GM12878 (cell line): ENCODE results near the gene RETN. TPM values are rescaled to one million over a fixed set of nuclear protein-coding genes. Genes with fewer than 3 reads are reported as not detected.

Experiments used
- ATAC-seq: fragments of 200-7000 bp; cut with Tn5 transposase; 3 replicates; pipeline ENCODE4 v1.9.1; 2020; ENCODE audit warnings: mild to moderate bottlenecking, moderate library complexity
- BruUV-seq: library from RNA; stranded (reverse); fragments of 400-500 nt; replicated peaks from 2 replicates; lab custom pipeline; 2021; lab: Mats Ljungman, UMichigan
- CTCF ChIA-PET: fragments of 300-600 bp; sonication (Branson Sonifier 250); formaldehyde crosslinking; extraction: SDS; loops from one replicate; lab custom pipeline; 2021; ENCODE audit warnings: inconsistent platforms; lab: Yijun Ruan, JAX
- POLR2A ChIA-PET: fragments of 350-600 bp; formaldehyde crosslinking; extraction: SDS; loops from one replicate; lab custom pipeline; 2021; ENCODE audit warnings: inconsistent platforms; lab: Charles Lee
- RAD21 ChIA-PET: fragments of 300-600 bp; sonication (Branson Sonifier 250); formaldehyde crosslinking; loops from one replicate; lab custom pipeline; 2023; ENCODE audit warnings: antibody characterized with exemption; ENCODE audit not compliant: unreplicated experiment; lab: Charles Lee
- SMC1A ChIA-PET: fragments of 300-600 bp; sonication (Branson Sonifier 250); formaldehyde crosslinking; loops from one replicate; lab custom pipeline; 2023; ENCODE audit not compliant: unreplicated experiment, uncharacterized antibody; lab: Charles Lee
- DNase-seq: peaks from one replicate; pipeline ENCODE4 v3.0.0-alpha.2; 2011; ENCODE audit warnings: low read depth, low spot score
- FAIRE-seq: peaks from 3 replicates; lab custom pipeline; 2011; peaks lifted over from hg19 to GRCh38; lab: Jason Lieb, UNC
- H2AFZ ChIP-seq: 2 replicates; pipeline ENCODE4 v1.6.0; 2011; ENCODE audit warnings: low read depth, low read length, control low read depth; ENCODE audit not compliant: control insufficient read depth
- H3K27ac ChIP-seq: 2 replicates; pipeline ENCODE4 v1.5.1; 2011; ENCODE audit warnings: control low read depth; ENCODE audit not compliant: control insufficient read depth, insufficient read depth
- H3K27me3 ChIP-seq, 2 experiments: replicated peaks in 1 of 2; 2 replicates each; pipeline versions ENCODE4 v1.6.0 to v1.6.1; 2011; ENCODE audit warnings: low read length in 1 of 2; ENCODE audit not compliant: control insufficient read depth in 2 of 2, insufficient read depth in 2 of 2
- H3K36me3 ChIP-seq, 2 experiments: 2 replicates each; pipeline ENCODE4 v1.5.1; 2011; ENCODE audit warnings: low read length in 1 of 2; ENCODE audit not compliant: control insufficient read depth in 2 of 2, insufficient read depth in 2 of 2
- H3K4me1 ChIP-seq: 2 replicates; pipeline ENCODE4 v1.6.1; 2011; ENCODE audit warnings: mild to moderate bottlenecking, low read length, moderate library complexity, mixed read lengths; ENCODE audit not compliant: control insufficient read depth, insufficient read depth
- H3K4me2 ChIP-seq: 2 replicates; pipeline ENCODE4 v1.6.0; 2011; ENCODE audit warnings: control low read depth; ENCODE audit not compliant: control insufficient read depth, insufficient read depth
- H3K4me3 ChIP-seq: fragments of 200-600 bp; sonication (generic); 2 replicates; pipeline ENCODE4 v1.5.1; 2016
- H3K79me2 ChIP-seq: 2 replicates; pipeline ENCODE4 v1.6.0; 2011; ENCODE audit warnings: low read length; ENCODE audit not compliant: control insufficient read depth, insufficient read depth
- H3K9ac ChIP-seq: 2 replicates; pipeline ENCODE4 v1.8.0; 2011; ENCODE audit warnings: low read length, control low read depth, mixed read lengths; ENCODE audit not compliant: control insufficient read depth, insufficient read depth
- H3K9me3 ChIP-seq: replicated peaks from 3 replicates; pipeline ENCODE4 v1.5.1; 2011; ENCODE audit warnings: mild to moderate bottlenecking, low read length; ENCODE audit not compliant: control insufficient read depth, insufficient read depth
- H4K20me1 ChIP-seq: 2 replicates; pipeline ENCODE4 v1.6.0; 2011; ENCODE audit not compliant: control insufficient read depth, insufficient read depth
- ASH2L ChIP-seq: fragments of 300-600, 200-600 bp; sonication (generic); IDR thresholded peaks from 2 replicates; pipeline ENCODE4 v1.6.1; 2017; ENCODE audit warnings: low read depth, mild to moderate bottlenecking, borderline replicate concordance
- CHD4 ChIP-seq: fragments of 200-600 bp; sonication (generic); IDR thresholded peaks from 2 replicates; pipeline ENCODE4 v1.6.1; 2016; ENCODE audit warnings: mild to moderate bottlenecking
- ELK1 ChIP-seq: IDR thresholded peaks from 2 replicates; pipeline ENCODE4 v1.6.1; 2012; ENCODE audit warnings: low read depth, low read length, improper control_type of control experiment
- NKRF ChIP-seq: fragments of 450-650 bp; conservative IDR thresholded peaks from 2 replicates; pipeline ENCODE4 v1.6.1; 2017; ENCODE audit warnings: mild to moderate bottlenecking, moderate library complexity
- POLR2A ChIP-seq: IDR thresholded peaks from 2 replicates; pipeline ENCODE4 v1.6.1; 2011; ENCODE audit warnings: low read depth, mild to moderate bottlenecking, low read length
- RFX5 ChIP-seq: IDR thresholded peaks from 2 replicates; pipeline ENCODE4 v1.6.1; 2011; ENCODE audit warnings: low read depth, low read length, improper control_type of control experiment
- TBL1XR1 ChIP-seq: IDR thresholded peaks from 2 replicates; pipeline ENCODE4 v1.6.1; 2012; ENCODE audit warnings: low read depth, low read length, improper control_type of control experiment
- WGBS: methylation state at CpG from one replicate; pipeline ENCODE4 v1.1.6; 2016; ENCODE audit warnings: low lambda C conversion rate; ENCODE audit not compliant: insufficient replicate concordance, insufficient coverage; ENCODE audit errors: missing lambda C conversion rate; 5-methylcytosine and 5-hydroxymethylcytosine counted together
- in situ Hi-C: fragments of 300-500 bp; cut with MboI; formaldehyde crosslinking; loops from 9 replicates; pipeline ENCODE4 v1.14.3; 2018; ENCODE audit warnings: mixed read lengths
- intact Hi-C: fragments of 100-400 bp; cut with micrococcal nuclease; formaldehyde crosslinking; loops from one replicate; pipeline ENCODE4 v1.14.2; 2022; ENCODE audit not compliant: unreplicated experiment
- polyA plus RNA-seq, 11 experiments: library from polyadenylated mRNA; depleted of rRNA in 4 of 11; unstranded in 6 of 11; stranded (reverse) in 5 of 11; fragments of >200 nt; fragmentation: Nextera tagmentation in 4 of 11; fragmentation: Illumina TruSeq in 1 of 11; extraction: Ambion mirVana in 4 of 11; extraction: Trizol in 1 of 11; gene quantifications; 1 replicate in 1 of 11; 2 replicates in 10 of 11; pipeline versions ENCODE4 v1.2.1 to v1.2.3, GENCODE V29; 2011 to 2016; ENCODE audit warnings: inconsistent platforms in 2 of 11, missing spikeins in 2 of 11, low read depth in 1 of 11
- total RNA-seq, 4 experiments: library from RNA; depleted of rRNA in 3 of 4; stranded (reverse); fragments of >200 nt in 3 of 4; fragmentation: Illumina TruSeq in 1 of 4; extraction: Trizol in 1 of 4; gene quantifications; 2 replicates each; pipeline versions ENCODE4 v1.2.1 to v1.2.3, GENCODE V29; 2013 to 2021

Gene RETN
- total and polyA plus RNA-seq, 10 of the 15 experiments (the other 5 are each of a cell fraction or from before 2014, with no cell fraction given) = 0.26 TPM; not detected in 9

- in situ Hi-C loops = no loop called here
- no peak overlapping the region for H2AFZ ChIP-seq
- H3K9me3 ChIP-seq = no peaks in the 10 kb centered on the region; the same call in 2 of the 3 replicates
- ATAC-seq (peak; percentile 23; the same call in 1 of the 3 replicates), DNase-seq (no peak), FAIRE-seq (no peak)
- no peaks in the 10 kb centered on the region for H3K79me2 ChIP-seq
- no peaks in the 10 kb centered on the region for H4K20me1 ChIP-seq
- no peak overlapping the region for H3K27ac ChIP-seq
- ChIA-PET RAD21 (no interaction called here), POLR2A (no interaction called here), SMC1A (no interaction called here), CTCF (no interaction called here)
- TF ChIP-seq ELK1 = no peak
- no peak overlapping the region for H3K4me3 ChIP-seq
- H3K4me1 ChIP-seq = peaks cover 3% of the 10 kb centered on the region
- peaks cover 0 to 2% of the 10 kb centered on the region in 2 experiments; a peak in 3 of 4 replicates for H3K36me3 ChIP-seq
- 90% methylated on average over 14 of the region's 14 CpGs for WGBS
- no peak overlapping the region for H3K4me2 ChIP-seq
- no TSS peak for BruUV-seq
- H3K9ac ChIP-seq = no peak overlapping the region
- intact Hi-C loops = no loop called here
- no peaks in the 10 kb centered on the region for H3K27me3 ChIP-seq
Observed at GRCh38 chr19:7645163-7645562, 23.7 kb upstream of the RETN start.

- SMC1A ChIA-PET = no interaction called here
- no TSS peak for BruUV-seq
- intact Hi-C loops = no loop called here
- H3K4me2 ChIP-seq = no peak overlapping the region
- H3K4me1 ChIP-seq = peaks cover 3% of the 10 kb centered on the region
- no peaks in the 10 kb centered on the region for H4K20me1 ChIP-seq
- H3K27ac ChIP-seq = no peak overlapping the region
- no peaks in the 10 kb centered on the region for H3K79me2 ChIP-seq
- RAD21 ChIA-PET = no interaction called here
- POLR2A ChIA-PET = no interaction called here
- FAIRE-seq = no peak
- in situ Hi-C loops = no loop called here
- no peaks in the 10 kb centered on the region for H3K27me3 ChIP-seq
- H3K4me3 ChIP-seq = no peak overlapping the region
- H3K36me3 ChIP-seq = no peaks in the 10 kb centered on the region; a peak in 3 of 4 replicates
- no peak overlapping the region for H3K9ac ChIP-seq
- ATAC-seq = no peak
- 89% methylated on average over 20 of the region's 20 CpGs for WGBS
- DNase-seq = no peak
- no peaks in the 10 kb centered on the region; the same call in 2 of the 3 replicates for H3K9me3 ChIP-seq
- no peak overlapping the region for H2AFZ ChIP-seq
- CTCF ChIA-PET = no interaction called here
- TF ChIP-seq POLR2A (peak; percentile 37), TBL1XR1 (no peak), NKRF (no peak), RFX5 (no peak), CHD4 (no peak), ASH2L (no peak)
Observed at GRCh38 chr19:7645656-7646425, 23.0 kb upstream of the RETN start.
